ENCODE data around the gene VAT1L. TPM values are rescaled to one million over a fixed set of nuclear protein-coding genes. Genes with fewer than 3 reads are reported as not detected.

The VAT1L gene
- total RNA-seq, 1 experiment from 2014 or later: not detected

DNA sequence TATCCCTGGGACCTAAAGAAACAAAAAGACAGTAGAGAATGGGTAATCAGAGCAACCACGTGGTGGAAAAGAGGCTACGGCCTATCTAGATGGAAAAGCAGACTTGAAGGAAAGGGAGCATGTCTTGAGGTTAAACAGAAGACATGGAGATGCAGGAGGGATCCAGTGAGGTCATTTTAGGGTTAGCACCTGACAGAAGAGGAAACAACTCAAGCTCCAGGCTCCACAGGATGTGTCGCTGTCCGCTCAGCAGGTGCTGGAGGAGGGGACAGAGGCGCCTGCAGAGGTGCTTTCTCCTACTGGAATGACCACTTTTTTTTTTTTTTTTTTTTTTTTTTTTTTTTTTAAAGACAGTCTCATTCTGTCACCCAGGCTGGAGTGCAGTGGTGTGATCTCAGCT is 186.5 kb downstream of the VAT1L start:
- BruUV-seq (replicated peaks): no TSS peak
- Mint-ChIP-seq H3K4me3 (ENCODE audit: low read depth, unreplicated experiment) (no peak overlapping the region), H3K36me3 (ENCODE audit: insufficient read depth, unreplicated experiment) (no peaks in the 10 kb centered on the region), H3K27ac (ENCODE audit: unreplicated experiment) (no peak overlapping the region), H3K9me3 (ENCODE audit: low read depth, unreplicated experiment) (no peaks in the 10 kb centered on the region), H3K4me1 (ENCODE audit: low read depth, unreplicated experiment) (no peaks in the 10 kb centered on the region), H3K27me3 (ENCODE audit: unreplicated experiment) (peaks cover 39% of the 10 kb centered on the region)
- intact Hi-C loops (cut with micrococcal nuclease; ENCODE audit: unreplicated experiment): loop anchor here (5.0 kb wide), 1 partner anchor 738 kb away; no protein-coding TSS in a partner anchor
- TF ChIP-seq, protein P1, sequence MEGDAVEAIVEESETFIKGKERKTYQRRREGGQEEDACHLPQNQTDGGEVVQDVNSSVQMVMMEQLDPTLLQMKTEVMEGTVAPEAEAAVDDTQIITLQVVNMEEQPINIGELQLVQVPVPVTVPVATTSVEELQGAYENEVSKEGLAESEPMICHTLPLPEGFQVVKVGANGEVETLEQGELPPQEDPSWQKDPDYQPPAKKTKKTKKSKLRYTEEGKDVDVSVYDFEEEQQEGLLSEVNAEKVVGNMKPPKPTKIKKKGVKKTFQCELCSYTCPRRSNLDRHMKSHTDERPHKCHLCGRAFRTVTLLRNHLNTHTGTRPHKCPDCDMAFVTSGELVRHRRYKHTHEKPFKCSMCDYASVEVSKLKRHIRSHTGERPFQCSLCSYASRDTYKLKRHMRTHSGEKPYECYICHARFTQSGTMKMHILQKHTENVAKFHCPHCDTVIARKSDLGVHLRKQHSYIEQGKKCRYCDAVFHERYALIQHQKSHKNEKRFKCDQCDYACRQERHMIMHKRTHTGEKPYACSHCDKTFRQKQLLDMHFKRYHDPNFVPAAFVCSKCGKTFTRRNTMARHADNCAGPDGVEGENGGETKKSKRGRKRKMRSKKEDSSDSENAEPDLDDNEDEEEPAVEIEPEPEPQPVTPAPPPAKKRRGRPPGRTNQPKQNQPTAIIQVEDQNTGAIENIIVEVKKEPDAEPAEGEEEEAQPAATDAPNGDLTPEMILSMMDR (IDR thresholded peaks at IDR 0.05; ENCODE audit: unreplicated experiment): no peak
- peak; percentile 15 for DNase-seq
- CTCF ChIA-PET: no interaction called here

DNA sequence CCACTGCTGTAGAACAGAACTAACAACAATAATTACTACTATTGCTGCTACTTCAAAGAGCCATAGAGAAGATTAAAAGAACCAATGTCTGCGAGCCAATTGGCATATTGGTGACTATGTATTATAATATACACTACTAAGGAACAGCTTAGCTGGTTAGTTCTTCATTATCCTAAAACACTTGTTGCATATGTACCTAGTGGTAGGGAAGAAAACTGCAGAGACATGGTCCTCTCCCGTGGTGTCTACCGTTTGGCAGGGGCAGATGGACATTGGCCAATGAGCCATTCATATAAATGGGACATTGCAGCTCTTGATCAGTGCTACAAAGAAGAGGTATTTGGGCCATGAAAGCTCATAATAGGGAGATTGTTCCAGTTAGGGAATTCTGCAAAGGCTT is 187.6 kb downstream of the VAT1L start:
- TF ChIP-seq, protein P1 (IDR thresholded peaks at IDR 0.05; ENCODE audit: unreplicated experiment): no peak
- DNase-seq: no peak
- H3K4me1 Mint-ChIP-seq (ENCODE audit: low read depth, unreplicated experiment): no peaks in the 10 kb centered on the region
- peaks cover 37% of the 10 kb centered on the region for H3K27me3 Mint-ChIP-seq (ENCODE audit: unreplicated experiment)
- H3K27ac Mint-ChIP-seq (ENCODE audit: unreplicated experiment): no peak overlapping the region
- no TSS peak for BruUV-seq (replicated peaks)
- CTCF ChIA-PET: no interaction called here
- no peaks in the 10 kb centered on the region for H3K9me3 Mint-ChIP-seq (ENCODE audit: low read depth, unreplicated experiment)
- intact Hi-C loops (cut with micrococcal nuclease; ENCODE audit: unreplicated experiment): no loop called here
- H3K36me3 Mint-ChIP-seq (ENCODE audit: insufficient read depth, unreplicated experiment): no peaks in the 10 kb centered on the region
- no peak overlapping the region for H3K4me3 Mint-ChIP-seq (ENCODE audit: low read depth, unreplicated experiment)

DNA sequence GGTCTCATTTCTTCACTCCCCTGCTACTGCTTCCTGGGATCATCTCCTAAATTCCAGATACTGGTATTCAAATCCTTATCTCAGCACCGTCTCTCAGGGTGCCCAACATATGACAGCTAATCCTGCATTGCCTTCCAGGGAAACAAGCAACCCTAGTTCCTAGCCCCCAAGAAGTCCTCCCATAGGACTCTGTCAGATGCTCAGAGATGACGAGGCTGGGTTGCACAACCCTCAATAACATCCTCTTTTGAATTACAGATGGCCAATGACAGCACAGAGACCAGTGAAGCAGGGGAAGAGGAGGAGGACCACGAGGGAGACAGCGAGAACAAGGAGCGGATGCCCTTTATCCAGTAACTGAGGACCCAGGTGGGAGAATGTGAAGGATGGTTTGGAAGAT is 189.0 kb downstream of the VAT1L start:
- DNase-seq: no peak
- TF ChIP-seq, protein P1 (IDR thresholded peaks at IDR 0.05; ENCODE audit: unreplicated experiment): no peak
- Mint-ChIP-seq H3K36me3 (ENCODE audit: insufficient read depth, unreplicated experiment) (no peaks in the 10 kb centered on the region), H3K9me3 (ENCODE audit: low read depth, unreplicated experiment) (no peaks in the 10 kb centered on the region), H3K4me3 (ENCODE audit: low read depth, unreplicated experiment) (no peak overlapping the region), H3K27ac (ENCODE audit: unreplicated experiment) (no peak overlapping the region), H3K27me3 (ENCODE audit: unreplicated experiment) (peaks cover 37% of the 10 kb centered on the region), H3K4me1 (ENCODE audit: low read depth, unreplicated experiment) (no peaks in the 10 kb centered on the region)
- CTCF ChIA-PET: no interaction called here
- BruUV-seq (replicated peaks): no TSS peak
- intact Hi-C loops (cut with micrococcal nuclease; ENCODE audit: unreplicated experiment): no loop called here

DNA sequence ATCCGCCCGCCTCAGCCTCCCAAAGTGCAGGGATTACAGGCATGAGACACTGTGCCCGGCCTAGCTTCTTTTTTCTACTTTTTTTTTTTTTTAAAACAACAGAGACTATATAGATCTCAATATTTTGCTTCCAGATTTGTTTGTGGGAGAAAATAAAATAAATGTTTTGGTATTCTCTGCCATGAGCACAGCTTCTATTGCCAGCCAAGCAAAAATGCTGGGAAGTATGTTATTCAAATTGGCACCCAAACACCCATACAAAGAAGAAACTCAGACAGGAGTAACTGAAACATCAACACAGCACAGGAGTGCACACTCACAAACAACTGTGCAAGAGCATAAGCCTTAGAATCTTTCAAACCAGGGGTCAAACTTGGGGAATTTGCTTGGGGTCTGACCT is 196.7 kb downstream of the VAT1L start:
- DNase-seq: no peak
- Mint-ChIP-seq H3K9me3 (ENCODE audit: low read depth, unreplicated experiment) (peaks cover 8% of the 10 kb centered on the region), H3K36me3 (ENCODE audit: insufficient read depth, unreplicated experiment) (no peaks in the 10 kb centered on the region), H3K27me3 (ENCODE audit: unreplicated experiment) (peaks cover 13% of the 10 kb centered on the region), H3K27ac (ENCODE audit: unreplicated experiment) (no peak overlapping the region), H3K4me3 (ENCODE audit: low read depth, unreplicated experiment) (no peak overlapping the region), H3K4me1 (ENCODE audit: low read depth, unreplicated experiment) (no peaks in the 10 kb centered on the region)
- CTCF ChIA-PET: interaction anchor here (0.7 to 1.1 kb wide), 2 partner anchors 15 to 24 kb away, joined by 3 to 4 read pairs; no protein-coding TSS in a partner anchor
- TF ChIP-seq, protein P1 (IDR thresholded peaks at IDR 0.05; ENCODE audit: unreplicated experiment): no peak
- intact Hi-C loops (cut with micrococcal nuclease; ENCODE audit: unreplicated experiment): no loop called here
- BruUV-seq (replicated peaks): no TSS peak
